H1 (cell line): ENCODE data around the gene ZNF791. TPM values are rescaled to one million over a fixed set of nuclear protein-coding genes. Genes with fewer than 3 reads are reported as not detected.

ENCODE experiments used
- ASH2L ChIP-seq: fragments of 200-600, 300-600 bp; sonication (generic); IDR thresholded peaks from one replicate; pipeline ENCODE4 v1.7.1; 2017; ENCODE audit warnings: low read length
- BRCA1 ChIP-seq: IDR thresholded peaks from 2 replicates; pipeline ENCODE4 v1.6.1; 2012; ENCODE audit warnings: low read depth, low read length, improper control_type of control experiment
- CHD2 ChIP-seq: IDR thresholded peaks from 2 replicates; pipeline ENCODE4 v1.6.1; 2012; ENCODE audit warnings: low read length, improper control_type of control experiment
- NRF1 ChIP-seq: IDR thresholded peaks from 2 replicates; pipeline ENCODE4 v1.6.1; 2011; ENCODE audit warnings: mild to moderate bottlenecking, low read depth, low read length, improper control_type of control experiment
- polyA plus RNA-seq, 7 experiments: library from polyadenylated mRNA; depleted of rRNA in 3 of 7; stranded (reverse) in 5 of 7; unstranded in 2 of 7; fragments of >200 nt in 5 of 7; fragments of 200-250 nt in 2 of 7; gene quantifications; 1 replicate in 5 of 7; 2 replicates in 1 of 7; 4 replicates in 1 of 7; pipeline versions ENCODE4 v1.2.1 to v1.2.3, GENCODE V29; 2011 to 2013; ENCODE audit warnings: missing spikeins in 2 of 7, mixed read lengths in 2 of 7
- total RNA-seq: library from RNA; stranded (reverse); fragmentation: NEBNext Ultra II Directional; extraction: Animal tissue kit (Norgen Biotek cat#: 25700); gene quantifications from 2 replicates; pipeline ENCODE4 v1.2.1, GENCODE V29; 2021

ZNF791 gene
- total and polyA plus RNA-seq, 2 of the 8 experiments (the other 6 are each of a cell fraction or from before 2014, with no cell fraction given): 4.1 to 18.6 TPM

- TF ChIP-seq NRF1: no peak
- TF ChIP-seq BRCA1: no peak
- no peak for TF ChIP-seq ASH2L
- no peak for TF ChIP-seq CHD2
These were observed 28.0 kb downstream of the ZNF791 start (continued) for GRCh38 chr19:12638611-12639182.
